ENCODE data around the gene ATP4B. TPM values are rescaled to one million over a fixed set of nuclear protein-coding genes. Genes with fewer than 3 reads are reported as not detected.

Gene ATP4B
- polyA plus RNA-seq (ENCODE audit: insufficient read length in 4 of 4) = under 1 TPM; 0.23 to 0.90 (median 0.42) TPM

- no peak for DNase-seq (ENCODE audit: low read depth in 4 of 4, low spot score in 3 of 4)
These were observed at the start of gene ATP4B for GRCh38 chr13:113657851-113658741. TSS of gene ATP4B (minus strand) at chr13:113658198. CDS start at chr13:113658144, 54 bp downstream.

- DNase-seq (ENCODE audit: low read depth in 4 of 4, low spot score in 3 of 4) = no peak
These were observed 14.1 kb upstream of the ATP4B start for GRCh38 chr13:113672002-113672651.

GRCh38 chr13:113671066-113672001 lies 13.3 kb upstream of the ATP4B start:
- no peak for DNase-seq (ENCODE audit: low read depth in 4 of 4, low spot score in 3 of 4)

- no peak for DNase-seq (ENCODE audit: low read depth in 4 of 4, low spot score in 3 of 4)
These were observed 12.5 kb upstream of the ATP4B start for GRCh38 chr13:113670541-113670940.

- no peak for DNase-seq (ENCODE audit: low read depth in 4 of 4, low spot score in 3 of 4)
These were observed 11.8 kb upstream of the ATP4B start for GRCh38 chr13:113669755-113670341.

GRCh38 chr13:113669231-113669754 lies 11.3 kb upstream of the ATP4B start:
- no peak for DNase-seq (ENCODE audit: low read depth in 4 of 4, low spot score in 3 of 4)

GRCh38 chr13:113668491-113668971 lies 10.5 kb upstream of the ATP4B start:
- no peak for DNase-seq (ENCODE audit: low read depth in 4 of 4, low spot score in 3 of 4)

- DNase-seq (ENCODE audit: low read depth in 4 of 4, low spot score in 3 of 4) = no peak
These were observed 9.9 kb upstream of the ATP4B start for GRCh38 chr13:113667771-113668490.

GRCh38 chr13:113666951-113667701 lies 9.1 kb upstream of the ATP4B start, which contains the start of gene GRK1:
TSS of gene GRK1 (plus strand) at chr13:113667219. CDS start at chr13:113667387, 168 bp downstream.
- DNase-seq (ENCODE audit: low read depth in 4 of 4, low spot score in 3 of 4) = no peak

- DNase-seq (ENCODE audit: low read depth in 4 of 4, low spot score in 3 of 4) = no peak
These were observed 8.3 kb upstream of the ATP4B start for GRCh38 chr13:113666329-113666670.

- DNase-seq (ENCODE audit: low read depth in 4 of 4, low spot score in 3 of 4) = no peak
These were observed 7.8 kb upstream of the ATP4B start for GRCh38 chr13:113665597-113666328.

GRCh38 chr13:113664751-113665596 lies 7.0 kb upstream of the ATP4B start:
- DNase-seq (ENCODE audit: low read depth in 4 of 4, low spot score in 3 of 4) = no peak

GRCh38 chr13:113663934-113664333 lies 5.9 kb upstream of the ATP4B start:
- DNase-seq (ENCODE audit: low read depth in 4 of 4, low spot score in 3 of 4) = no peak

- no peak for DNase-seq (ENCODE audit: low read depth in 4 of 4, low spot score in 3 of 4)
These were observed 3.5 kb upstream of the ATP4B start for GRCh38 chr13:113661509-113661908.

GRCh38 chr13:113660066-113660465 lies 2.1 kb upstream of the ATP4B start:
- no peak for DNase-seq (ENCODE audit: low read depth in 4 of 4, low spot score in 3 of 4)

- no peak for DNase-seq (ENCODE audit: low read depth in 4 of 4, low spot score in 3 of 4)
These were observed 1.3 kb upstream of the ATP4B start for GRCh38 chr13:113659337-113659736.

- no peak for DNase-seq (ENCODE audit: low read depth in 4 of 4, low spot score in 3 of 4)
These were observed 838 bp upstream of the ATP4B start for GRCh38 chr13:113658836-113659235.

All from right renal pelvis (tissue), 4 donors.